Osteoblast (primary cell): ENCODE measurements around the gene EMC9. TPM values are rescaled to one million over a fixed set of nuclear protein-coding genes. Genes with fewer than 3 reads are reported as not detected.

Source experiments
- DNase-seq: peaks from one replicate; pipeline ENCODE4 v3.0.0; 2011; ENCODE audit warnings: low spot score, mixed read lengths; ENCODE audit not compliant: insufficient read length; ENCODE audit errors: missing footprints
- H2AFZ ChIP-seq: 2 replicates; pipeline ENCODE4 v1.6.0; 2011; ENCODE audit warnings: mild to moderate bottlenecking, low read length
- H3K27ac ChIP-seq: 2 replicates; pipeline ENCODE4 v1.5.1; 2011; ENCODE audit warnings: mild to moderate bottlenecking, low read depth, low read length, moderate library complexity
- H3K27me3 ChIP-seq: 2 replicates; pipeline ENCODE4 v1.6.0; 2012; ENCODE audit warnings: mild to moderate bottlenecking, control low read depth, inconsistent platforms, low read length, moderate library complexity; ENCODE audit not compliant: insufficient read depth
- H3K36me3 ChIP-seq: 2 replicates; pipeline ENCODE4 v1.5.1; 2011; ENCODE audit warnings: mild to moderate bottlenecking, low read length, control low read depth, moderate library complexity; ENCODE audit not compliant: insufficient read depth
- H3K4me1 ChIP-seq: 2 replicates; pipeline ENCODE4 v1.5.1; 2011; ENCODE audit warnings: mild to moderate bottlenecking, low read length, control low read depth, moderate library complexity; ENCODE audit not compliant: insufficient read depth
- H3K4me2 ChIP-seq: 2 replicates; pipeline ENCODE4 v1.6.0; 2011; ENCODE audit warnings: mild to moderate bottlenecking, low read length; ENCODE audit not compliant: insufficient read depth
- H3K4me3 ChIP-seq: fragments of 200-600 bp; sonication (generic); 3 replicates; pipeline ENCODE4 v1.5.1; 2012; ENCODE audit warnings: mild to moderate bottlenecking, low read length, inconsistent platforms; ENCODE audit not compliant: insufficient read depth
- H3K79me2 ChIP-seq: 2 replicates; pipeline ENCODE4 v1.6.0; 2012; ENCODE audit warnings: mild to moderate bottlenecking, low read length, control low read depth, inconsistent platforms; ENCODE audit not compliant: insufficient read depth
- H3K9me3 ChIP-seq: 2 replicates; pipeline ENCODE4 v1.5.1; 2011; ENCODE audit warnings: low read depth, low read length, control low read depth
- H4K20me1 ChIP-seq: 2 replicates; pipeline ENCODE4 v1.6.0; 2012; ENCODE audit warnings: mild to moderate bottlenecking, low read length, control low read depth; ENCODE audit not compliant: insufficient read depth
- CTCF ChIP-seq: IDR thresholded peaks from 2 replicates; pipeline ENCODE4 v1.5.1; 2011; ENCODE audit warnings: mild to moderate bottlenecking, low read depth, low read length, moderate library complexity; ENCODE audit errors: extremely low read depth
- total RNA-seq: library from RNA; depleted of rRNA; stranded (reverse); fragments of >200 nt; gene quantifications from 2 replicates; pipeline ENCODE4 v1.2.3, GENCODE V29; 2012

The EMC9 gene
- total RNA-seq, 1 donor: 6.9 TPM

- H3K4me3 ChIP-seq: peak overlapping the region; percentile 92
- peaks cover 10% of the 10 kb centered on the region for H3K79me2 ChIP-seq
- peak overlapping the region; percentile 91 for H2AFZ ChIP-seq
- no peaks in the 10 kb centered on the region for H3K9me3 ChIP-seq
- peak; percentile 66 for DNase-seq
- H3K4me1 ChIP-seq: peaks cover 10% of the 10 kb centered on the region
- no peaks in the 10 kb centered on the region for H3K27me3 ChIP-seq
- peak overlapping the region; percentile 89 for H3K4me2 ChIP-seq
- peak overlapping the region; percentile 57 for H3K27ac ChIP-seq
- peaks cover 5% of the 10 kb centered on the region for H3K36me3 ChIP-seq
- no peaks in the 10 kb centered on the region for H4K20me1 ChIP-seq
- TF ChIP-seq CTCF: no peak
Observed at GRCh38 chr14:24094841-24095270, 46.5 kb downstream of the EMC9 start.

DNA sequence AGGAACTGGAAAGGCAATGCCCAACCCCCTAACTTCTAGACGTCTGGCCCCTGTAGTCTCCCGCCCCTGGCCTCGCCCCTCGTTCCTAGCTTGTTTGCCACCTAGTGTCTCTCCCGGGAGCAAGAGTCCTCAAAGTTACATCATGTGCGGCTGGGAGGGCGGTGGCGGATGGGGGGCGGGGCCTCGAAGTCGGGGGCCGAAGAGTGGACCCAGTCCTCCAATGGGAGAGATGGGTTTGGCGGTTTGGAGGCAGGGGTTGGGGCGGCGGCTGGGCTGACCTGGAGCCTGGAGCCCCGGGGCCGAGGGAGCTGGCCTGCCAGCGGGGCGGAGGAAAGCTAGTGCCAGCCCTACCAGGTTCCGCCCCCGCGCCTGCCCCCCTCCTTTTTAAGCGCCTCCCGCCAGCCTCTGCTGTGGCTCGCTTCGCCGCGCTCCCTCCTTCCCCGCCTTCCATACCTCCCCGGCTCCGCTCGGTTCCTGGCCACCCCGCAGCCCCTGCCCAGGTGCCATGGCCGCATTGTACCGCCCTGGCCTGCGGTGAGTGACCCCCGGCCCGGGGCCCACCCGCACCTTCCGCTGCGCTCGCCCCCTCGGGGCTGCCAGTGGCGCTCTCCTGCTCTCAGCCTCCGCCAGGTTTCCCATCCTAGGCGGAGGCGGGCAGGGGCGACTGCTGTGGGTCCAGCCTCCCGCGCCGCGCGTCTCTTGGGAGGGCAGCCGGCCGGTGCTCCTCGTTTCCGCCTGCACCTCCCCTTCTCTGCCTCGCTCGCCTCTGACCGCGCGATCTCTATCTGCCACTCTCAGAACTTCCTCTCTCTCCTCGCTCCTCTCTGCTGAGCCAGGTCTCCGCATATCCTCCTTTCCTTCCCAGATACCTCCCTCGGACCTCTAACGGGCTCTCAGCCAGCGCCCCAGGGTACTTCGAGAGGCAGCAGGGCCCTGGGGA lies 47.2 kb downstream of the EMC9 start, which contains the start of gene PCK2:
Gene PCK2, plus strand, starts transcription at position 411 of the 940 bp plus-strand sequence. Its CDS starts 95 bp downstream, at position 506.
- Histone ChIP-seq H3K27ac (peak within 1 kb of the TSS; percentile 57), H3K4me1 (peaks cover 10% of the 10 kb centered on the region), H3K9me3 (no peaks in the 10 kb centered on the region), H3K27me3 (no peaks in the 10 kb centered on the region), H4K20me1 (no peaks in the 10 kb centered on the region), H3K4me2 (peak within 1 kb of the TSS; percentile 89), H3K36me3 (peaks cover 5% of the 10 kb centered on the region), H3K4me3 (peak within 1 kb of the TSS; percentile 92), H3K79me2 (peaks cover 10% of the 10 kb centered on the region), H2AFZ (peak within 1 kb of the TSS; percentile 91)
- peak; percentile 98 for DNase-seq
- TF ChIP-seq CTCF: no peak

DNA sequence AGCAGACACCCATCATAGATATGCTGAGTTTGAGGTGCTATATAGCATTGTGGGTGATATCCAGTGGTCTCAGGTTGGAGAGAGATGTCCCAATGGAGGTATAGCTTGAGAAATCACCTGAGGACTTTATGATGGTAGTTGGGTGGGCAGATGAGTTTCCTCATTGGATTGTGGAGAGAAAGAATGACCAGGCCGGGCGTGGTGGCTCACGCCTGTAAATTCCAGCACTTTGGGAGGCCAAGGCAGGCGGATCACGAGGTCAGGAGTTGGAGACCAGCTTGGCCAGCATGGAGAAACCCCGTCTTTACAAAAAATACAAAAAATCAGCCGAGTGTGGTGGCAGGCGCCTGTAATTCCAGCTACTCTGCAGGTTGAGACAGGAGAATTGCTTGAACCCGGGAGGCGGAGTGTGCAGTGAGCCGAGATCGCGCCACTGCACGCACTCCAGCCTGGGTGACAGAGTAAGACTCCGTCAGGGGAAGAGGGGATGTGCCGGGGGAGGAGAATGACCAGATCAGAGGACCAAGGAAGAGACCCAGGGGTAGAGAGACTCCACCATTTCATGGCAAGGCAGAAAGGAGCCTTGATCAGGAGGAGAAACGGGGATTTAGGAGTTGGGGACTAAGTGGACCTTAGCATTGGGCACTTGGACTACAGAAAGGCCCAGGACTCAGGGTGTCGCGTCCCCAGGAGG lies 48.0 kb downstream of the EMC9 start:
- H4K20me1 ChIP-seq: no peaks in the 10 kb centered on the region
- peaks cover under 1% of the 10 kb centered on the region for H3K36me3 ChIP-seq
- H3K4me1 ChIP-seq: peaks cover 10% of the 10 kb centered on the region
- H3K27me3 ChIP-seq: no peaks in the 10 kb centered on the region
- H3K9me3 ChIP-seq: no peaks in the 10 kb centered on the region
- peak; percentile 36 for DNase-seq
- H3K27ac ChIP-seq: no peak overlapping the region
- no peak for TF ChIP-seq CTCF
- peak overlapping the region; percentile 92 for H3K4me3 ChIP-seq
- peaks cover 10% of the 10 kb centered on the region for H3K79me2 ChIP-seq
- H3K4me2 ChIP-seq: peak overlapping the region; percentile 89
- peak overlapping the region; percentile 91 for H2AFZ ChIP-seq
